GM12872 (cell line): Measurements from ENCODE around the gene GMPS.

ENCODE experiments used
- TF ChIP-seq, protein P1 (sequence below): IDR thresholded peaks from 3 replicates; pipeline ENCODE4 v1.5.1; 2011; ENCODE audit warnings: low read depth, mild to moderate bottlenecking, low read length, moderate library complexity; ENCODE audit not compliant: insufficient read depth

The GMPS gene

DNA sequence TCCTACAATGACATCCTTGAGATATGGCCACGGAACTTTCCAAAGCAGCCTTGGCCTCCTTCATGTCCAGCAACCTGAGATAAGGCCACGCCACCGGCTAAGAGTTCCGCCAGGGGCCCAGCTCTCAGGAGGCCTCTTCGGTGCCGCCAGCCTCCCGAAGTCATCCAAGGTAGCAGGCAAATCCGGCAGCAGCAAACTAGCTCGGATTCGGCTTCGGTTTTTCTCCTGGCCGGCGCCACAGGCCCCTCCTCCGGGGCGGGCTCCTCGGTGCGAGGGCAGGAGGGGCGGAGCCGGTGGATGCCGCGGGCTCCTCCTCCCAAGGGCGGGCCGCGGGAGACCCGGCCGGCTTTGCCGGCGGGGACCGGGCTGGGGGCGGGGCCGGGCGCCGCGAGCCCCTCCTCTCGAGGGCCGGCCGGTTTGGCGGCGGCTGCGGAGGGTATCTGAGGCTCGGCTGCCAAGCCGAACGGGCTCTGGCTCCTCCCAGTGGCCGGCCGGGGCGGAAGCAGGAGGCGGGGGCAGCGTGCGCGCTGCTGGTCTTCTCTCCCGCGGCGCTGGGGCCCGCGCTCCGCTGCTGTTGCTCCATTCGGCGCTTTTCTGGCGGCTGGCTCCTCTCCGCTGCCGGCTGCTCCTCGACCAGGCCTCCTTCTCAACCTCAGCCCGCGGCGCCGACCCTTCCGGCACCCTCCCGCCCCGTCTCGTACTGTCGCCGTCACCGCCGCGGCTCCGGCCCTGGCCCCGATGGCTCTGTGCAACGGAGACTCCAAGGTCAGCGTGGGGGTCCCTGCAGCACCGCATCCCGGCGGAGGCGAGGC lies at the start of gene GMPS:
GMPS (plus strand) TSS at position 518 of the 812 bp plus-strand sequence; CDS start at position 739, 221 bp downstream.
- TF ChIP-seq, protein P1, sequence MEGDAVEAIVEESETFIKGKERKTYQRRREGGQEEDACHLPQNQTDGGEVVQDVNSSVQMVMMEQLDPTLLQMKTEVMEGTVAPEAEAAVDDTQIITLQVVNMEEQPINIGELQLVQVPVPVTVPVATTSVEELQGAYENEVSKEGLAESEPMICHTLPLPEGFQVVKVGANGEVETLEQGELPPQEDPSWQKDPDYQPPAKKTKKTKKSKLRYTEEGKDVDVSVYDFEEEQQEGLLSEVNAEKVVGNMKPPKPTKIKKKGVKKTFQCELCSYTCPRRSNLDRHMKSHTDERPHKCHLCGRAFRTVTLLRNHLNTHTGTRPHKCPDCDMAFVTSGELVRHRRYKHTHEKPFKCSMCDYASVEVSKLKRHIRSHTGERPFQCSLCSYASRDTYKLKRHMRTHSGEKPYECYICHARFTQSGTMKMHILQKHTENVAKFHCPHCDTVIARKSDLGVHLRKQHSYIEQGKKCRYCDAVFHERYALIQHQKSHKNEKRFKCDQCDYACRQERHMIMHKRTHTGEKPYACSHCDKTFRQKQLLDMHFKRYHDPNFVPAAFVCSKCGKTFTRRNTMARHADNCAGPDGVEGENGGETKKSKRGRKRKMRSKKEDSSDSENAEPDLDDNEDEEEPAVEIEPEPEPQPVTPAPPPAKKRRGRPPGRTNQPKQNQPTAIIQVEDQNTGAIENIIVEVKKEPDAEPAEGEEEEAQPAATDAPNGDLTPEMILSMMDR, result peak; percentile 48; the same call in 2 of the 3 replicates

DNA sequence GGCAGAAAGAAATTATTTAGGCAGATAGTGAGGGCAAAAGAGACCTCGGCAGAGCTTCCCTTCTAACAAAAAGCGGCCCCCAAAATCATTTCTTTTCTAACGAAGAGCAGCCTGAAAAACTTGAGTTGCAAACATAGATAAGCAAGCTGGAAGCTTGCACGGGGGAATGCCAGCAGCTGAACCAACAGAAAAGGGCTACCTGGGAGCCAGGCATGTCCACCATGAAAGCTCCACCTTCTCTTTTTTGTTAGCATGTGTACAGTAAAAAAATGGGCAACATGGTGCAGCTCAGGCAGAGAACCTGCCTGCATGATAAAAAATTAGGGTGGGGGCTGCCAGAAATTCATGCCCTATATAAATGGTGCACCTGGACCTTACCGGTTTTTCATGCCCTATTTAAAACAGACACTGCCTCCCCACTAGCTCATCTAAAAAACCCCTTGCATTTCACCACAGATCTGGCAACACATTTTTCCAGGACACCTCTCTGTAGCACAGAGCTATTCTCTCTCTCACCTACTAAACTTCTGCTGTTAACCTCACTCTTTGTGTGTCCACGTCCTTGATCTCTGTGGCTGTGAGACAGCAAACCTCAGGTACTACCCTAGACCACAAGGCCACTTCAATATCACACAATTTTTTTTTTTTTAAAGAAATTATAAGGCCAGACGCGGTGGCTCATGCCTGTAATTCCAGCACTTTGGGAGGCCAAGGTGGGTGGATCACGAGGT lies 34.9 kb upstream of the GMPS start:
- TF ChIP-seq, protein P1, result no peak

DNA sequence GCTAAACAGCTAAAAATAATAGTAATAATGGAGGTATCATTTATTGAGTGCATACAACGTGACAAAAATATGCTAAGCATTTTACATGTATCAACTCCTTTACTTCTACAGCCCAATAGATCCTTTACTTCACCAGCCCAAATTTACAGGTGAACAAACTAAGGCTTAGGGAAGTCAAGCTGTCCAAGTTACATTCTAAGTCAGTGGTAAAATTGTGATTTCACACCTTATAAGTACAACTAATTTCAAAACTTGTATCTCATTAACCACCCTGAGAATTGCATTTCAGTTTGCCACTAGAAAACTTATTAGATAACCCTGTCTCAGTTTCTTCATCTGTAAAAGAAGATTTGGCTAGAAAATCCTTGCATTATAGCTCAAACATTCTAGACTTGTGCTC lies 26.9 kb upstream of the GMPS start:
- TF ChIP-seq, protein P1, result no peak

DNA sequence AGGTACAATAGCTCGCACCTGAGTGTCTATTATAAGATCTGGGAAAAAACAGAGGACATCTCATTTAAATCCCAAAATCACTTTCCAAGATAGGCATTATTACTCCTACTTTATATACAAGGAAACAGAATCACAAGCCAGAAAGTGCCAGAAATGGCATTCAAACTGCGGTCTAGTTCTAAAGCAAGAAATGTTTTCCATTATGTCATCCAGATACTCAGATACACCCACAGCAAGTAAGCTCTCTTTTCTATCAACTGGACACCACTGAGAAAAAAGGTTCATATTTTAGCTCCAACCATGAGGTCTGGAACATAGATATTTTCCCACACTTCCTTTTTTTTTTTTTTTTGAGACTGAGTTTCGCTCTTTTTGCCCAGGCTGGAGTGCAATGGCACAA lies 24.3 kb upstream of the GMPS start:
- TF ChIP-seq, protein P1, result no peak

DNA sequence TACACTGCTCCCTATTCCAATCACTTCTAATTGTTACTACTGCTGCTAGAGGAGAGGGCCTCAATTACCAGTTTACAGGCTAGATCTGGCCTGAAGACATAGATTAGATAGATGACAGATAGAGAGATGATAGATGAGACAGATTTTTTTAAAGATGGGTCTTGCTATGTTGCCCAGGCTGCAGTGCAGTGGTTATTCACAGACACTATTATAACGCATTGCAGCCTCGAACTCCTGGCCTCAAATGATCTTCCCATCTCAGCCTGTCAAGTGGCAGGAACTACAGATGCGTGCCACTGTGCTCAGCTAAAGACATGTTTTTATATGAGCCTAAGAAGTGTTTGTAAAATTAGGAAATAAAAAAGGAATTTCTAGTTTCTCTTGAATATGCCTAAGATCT lies 22.5 kb upstream of the GMPS start:
- TF ChIP-seq, protein P1, result no peak

DNA sequence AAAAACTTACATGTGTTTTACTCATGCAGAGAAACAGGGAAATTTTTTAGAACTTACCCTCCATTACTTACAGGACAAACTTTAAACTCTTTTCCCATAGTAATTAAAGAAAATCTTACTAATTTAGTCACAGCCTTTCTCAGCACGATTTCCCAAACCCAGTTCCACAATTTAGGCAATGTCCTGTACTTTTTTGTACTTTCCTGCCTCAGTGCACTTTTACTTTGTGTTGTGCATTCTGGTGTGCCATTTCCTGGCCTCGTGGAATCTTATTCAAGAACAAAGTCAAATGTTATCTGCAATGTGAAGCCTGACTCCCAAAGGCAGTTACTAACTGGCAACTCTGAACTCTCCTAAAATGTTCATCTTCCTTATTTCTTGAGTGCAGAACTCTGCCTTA lies 18.1 kb upstream of the GMPS start:
- TF ChIP-seq, protein P1, result no peak
